Stimulated activated CD4-positive, alpha-beta T cell treated with anti-CD3 and anti-CD28 coated beads, Interleukin-12 subunit alpha, Interleukin-12 subunit beta, amount 100 ng/mL, for 4 hours (primary cell): ENCODE data around the gene NR6A1.
"Not testable (repeated sequence)": the region's sequence is repeated elsewhere in the genome, so short reads cannot be mapped to it uniquely, and the experiment has no call there.

Experiments
- DNase-seq: peaks from one replicate; pipeline ENCODE4 v3.0.0-alpha.2; 2020

NR6A1 gene

GRCh38 chr9:124645274-124645673 is 125.8 kb downstream of the NR6A1 start:
- DNase-seq, result no peak

DNA sequence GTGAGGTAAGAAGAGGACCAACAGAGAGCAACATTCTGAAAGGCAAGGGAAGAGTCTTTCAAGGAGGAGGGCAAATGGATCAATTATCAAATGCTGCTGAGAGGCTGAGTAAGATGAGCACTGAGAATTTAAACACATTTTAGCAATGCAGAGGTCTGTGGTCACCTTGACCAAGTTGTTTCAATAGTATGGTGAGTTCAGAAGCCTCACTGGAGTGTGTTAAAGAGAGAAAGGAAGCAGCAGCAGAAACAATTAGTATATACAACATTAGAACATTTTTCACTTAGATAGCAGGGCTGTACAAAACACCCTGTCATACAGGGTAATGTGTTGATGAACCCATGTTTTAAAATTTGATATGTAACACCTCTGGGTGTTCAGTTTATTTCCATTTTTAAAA is 131.5 kb downstream of the NR6A1 start:
- no peak for DNase-seq

GRCh38 chr9:124635285-124635684 is 135.8 kb downstream of the NR6A1 start:
- DNase-seq, result no peak

GRCh38 chr9:124632077-124632621 is 139.0 kb downstream of the NR6A1 start:
- no peak for DNase-seq

- no peak for DNase-seq
These were observed 139.8 kb downstream of the NR6A1 start for GRCh38 chr9:124631326-124631725.

- DNase-seq, result no peak
These were observed 141.5 kb downstream of the NR6A1 start for GRCh38 chr9:124629600-124629999.

- DNase-seq, result no peak
These were observed 142.4 kb downstream of the NR6A1 start for GRCh38 chr9:124628741-124629140.

- no peak for DNase-seq
These were observed 144.8 kb downstream of the NR6A1 start for GRCh38 chr9:124626276-124626675.

- DNase-seq, result no peak
These were observed 146.0 kb downstream of the NR6A1 start for GRCh38 chr9:124625087-124625486.

DNA sequence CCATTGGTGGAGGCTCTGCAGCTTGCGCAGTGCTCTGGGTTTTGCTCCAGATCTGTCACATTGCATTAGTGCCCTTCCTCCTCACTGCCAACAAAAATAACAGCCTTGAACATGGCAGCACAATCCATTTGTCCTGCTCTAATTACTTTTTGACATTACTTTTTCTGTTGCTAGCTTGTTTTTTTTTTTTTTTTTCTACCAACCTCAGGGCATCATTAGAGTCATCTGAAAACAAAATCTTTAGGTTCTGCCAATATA is 146.4 kb downstream of the NR6A1 start:
- no peak for DNase-seq

DNA sequence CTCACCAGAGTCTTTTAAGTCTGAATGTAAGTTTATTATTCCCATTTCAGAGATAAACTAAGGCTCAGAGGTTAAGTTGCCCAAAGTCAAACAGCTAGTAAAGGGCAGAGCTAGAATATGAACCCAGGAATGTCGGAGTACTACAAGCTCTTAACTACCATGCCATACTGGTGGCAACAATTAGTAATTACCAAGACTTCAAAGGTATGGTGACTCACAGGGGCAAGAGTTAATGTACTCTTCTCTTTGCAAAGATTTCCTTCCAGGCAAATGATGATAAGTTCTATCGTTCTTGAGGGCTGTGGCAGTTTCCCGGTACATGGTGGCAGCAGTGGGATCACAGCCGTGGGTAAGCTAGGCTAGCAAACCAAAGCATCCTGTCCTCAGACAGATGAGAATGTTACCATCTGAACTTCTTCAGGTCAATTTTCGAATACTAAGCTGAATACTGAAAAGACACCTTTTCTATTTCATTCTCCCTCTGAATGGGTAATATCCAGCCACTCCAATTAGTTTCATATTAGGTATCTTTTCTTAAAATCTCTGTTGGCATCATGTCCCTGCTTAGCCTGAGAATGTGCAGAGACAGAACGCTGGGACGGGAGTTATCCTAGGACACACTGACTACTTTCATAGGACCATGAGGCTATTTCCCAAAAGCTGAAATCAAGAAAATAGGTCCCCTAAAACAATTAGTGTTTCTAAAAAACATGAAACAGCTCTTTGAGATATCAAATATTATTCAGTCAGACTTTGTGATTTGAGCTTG is 147.0 kb downstream of the NR6A1 start:
- DNase-seq, result no peak

DNA sequence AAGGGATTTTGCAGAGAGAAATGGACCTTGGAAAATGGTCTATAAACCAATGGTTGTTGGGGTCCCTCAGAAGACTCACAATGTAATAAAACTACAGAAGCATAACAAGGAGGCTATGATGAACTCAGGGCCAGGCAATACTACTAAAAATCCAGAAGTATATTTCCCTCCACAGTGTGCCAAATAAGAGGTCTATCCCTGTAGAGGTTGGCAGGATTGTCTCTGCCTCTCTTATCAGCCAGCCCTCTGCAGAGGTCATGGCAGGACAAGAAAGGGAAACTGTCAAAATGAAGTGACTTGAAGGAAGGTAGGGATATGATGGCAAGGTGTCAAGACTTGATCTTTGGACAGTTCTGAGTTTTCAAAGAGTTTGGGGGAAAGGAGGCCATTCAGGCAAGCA is 148.2 kb downstream of the NR6A1 start:
- DNase-seq, result no peak

GRCh38 chr9:124621371-124622328 is 149.5 kb downstream of the NR6A1 start:
- no peak for DNase-seq

DNA sequence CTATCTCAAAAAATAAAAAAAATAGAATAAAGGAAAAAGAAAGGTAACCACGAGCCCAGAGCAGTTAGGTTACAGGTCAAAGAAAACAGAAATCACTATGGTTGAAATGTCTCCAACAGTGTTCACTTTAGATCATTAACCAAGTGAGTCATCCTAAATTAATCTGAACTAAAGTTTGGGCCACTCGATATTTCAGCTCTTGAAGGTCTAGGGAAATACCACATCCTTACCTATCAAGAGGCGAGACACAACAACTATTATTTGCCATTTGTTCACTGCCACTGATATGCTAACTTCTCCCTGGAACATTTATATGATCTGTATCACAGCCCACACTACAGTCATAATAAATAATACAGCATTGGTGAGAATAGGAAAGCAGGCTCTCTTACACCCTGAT is 152.6 kb downstream of the NR6A1 start:
- DNase-seq, result no peak

DNA sequence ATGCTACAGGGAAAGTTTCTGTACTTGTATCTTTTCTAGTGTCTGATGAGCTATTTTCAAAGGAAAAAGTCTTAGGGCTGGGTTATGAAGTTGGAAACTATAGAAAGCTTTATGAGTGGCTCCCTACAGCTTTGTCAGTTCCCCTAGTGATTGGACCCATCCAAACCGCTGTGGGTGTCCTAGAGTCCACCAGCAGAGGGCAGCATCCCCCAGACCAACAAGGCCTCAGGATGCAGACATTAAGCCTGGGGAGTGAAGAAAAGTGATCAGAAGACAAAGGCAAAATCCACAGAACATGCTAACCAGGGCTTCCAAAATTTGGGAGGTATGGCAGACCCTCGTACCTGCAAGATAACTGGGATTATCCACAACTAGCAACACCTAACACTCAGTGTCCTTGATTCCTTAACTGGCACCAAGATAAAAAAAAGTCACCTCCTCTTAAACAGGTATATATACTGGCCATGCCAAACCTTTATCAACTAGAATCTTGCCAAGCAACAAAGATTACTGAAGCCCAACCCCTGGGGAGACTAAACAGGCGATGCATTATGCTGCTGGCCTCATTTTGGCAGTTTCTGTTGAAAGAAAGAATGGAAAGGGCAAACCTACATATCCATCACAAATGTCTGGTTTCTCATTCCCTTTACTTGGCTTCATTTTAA is 153.5 kb downstream of the NR6A1 start:
- peak; percentile 70 for DNase-seq

DNA sequence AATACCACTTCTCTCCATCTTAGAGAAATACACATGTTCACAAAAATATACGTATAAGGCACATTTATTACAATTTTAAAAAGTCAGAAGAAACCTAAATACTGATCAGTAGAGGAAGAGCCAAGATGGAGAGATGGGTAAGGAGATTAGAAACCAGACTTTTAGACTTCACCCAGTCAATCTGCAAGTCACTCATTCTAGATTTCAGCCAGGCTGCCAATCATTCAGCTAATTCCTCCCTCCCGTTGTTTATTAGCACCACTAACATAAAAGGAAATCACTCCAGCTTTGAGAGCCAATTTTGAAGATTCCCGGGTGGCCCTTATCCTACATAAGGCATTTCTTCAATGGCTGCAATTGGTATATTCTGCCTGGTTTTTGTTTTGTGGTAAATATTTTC is 154.2 kb downstream of the NR6A1 start:
- no peak for DNase-seq

DNA sequence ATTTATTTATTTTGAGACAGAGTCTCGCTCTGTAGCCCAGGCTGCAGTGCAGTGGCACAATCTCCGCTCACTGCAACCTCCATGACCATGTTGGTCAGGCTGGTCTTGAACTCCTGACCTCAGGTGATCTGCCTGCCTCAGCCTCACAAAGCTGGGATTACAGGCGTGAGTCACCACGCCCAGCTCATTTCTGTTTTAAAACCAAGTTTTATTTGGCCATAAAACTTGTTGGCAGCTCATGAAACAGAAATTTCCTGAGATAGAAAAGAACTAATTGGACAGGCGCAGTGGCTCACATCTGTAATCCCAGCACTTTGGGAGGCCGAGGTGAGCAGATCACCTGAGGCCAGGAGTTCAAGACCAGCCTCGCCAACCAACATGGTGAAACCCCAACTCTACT is 155.3 kb downstream of the NR6A1 start:
- not testable (repeated sequence) for DNase-seq

GRCh38 chr9:124615100-124615742 is 155.9 kb downstream of the NR6A1 start:
- no peak for DNase-seq

DNA sequence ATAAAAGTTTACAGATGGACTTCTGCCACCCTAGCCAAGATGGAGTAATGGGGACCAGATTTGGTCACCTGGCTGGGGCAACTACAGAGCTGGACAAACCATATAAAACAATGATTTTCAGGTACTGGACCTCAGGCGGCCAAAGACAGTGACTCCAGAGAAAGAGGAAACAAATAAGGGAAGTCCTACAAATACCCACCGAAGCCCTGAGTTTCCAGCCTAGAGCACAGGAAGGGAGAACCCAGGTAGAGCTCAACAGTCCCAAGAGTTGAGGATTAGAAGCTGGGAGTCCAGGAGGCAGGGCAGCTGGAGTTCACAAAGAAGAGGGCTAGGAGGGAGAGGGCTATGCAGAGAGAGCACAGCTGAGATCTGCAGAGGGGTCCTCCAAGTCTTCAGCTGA is 157.3 kb downstream of the NR6A1 start:
- no peak for DNase-seq

DNA sequence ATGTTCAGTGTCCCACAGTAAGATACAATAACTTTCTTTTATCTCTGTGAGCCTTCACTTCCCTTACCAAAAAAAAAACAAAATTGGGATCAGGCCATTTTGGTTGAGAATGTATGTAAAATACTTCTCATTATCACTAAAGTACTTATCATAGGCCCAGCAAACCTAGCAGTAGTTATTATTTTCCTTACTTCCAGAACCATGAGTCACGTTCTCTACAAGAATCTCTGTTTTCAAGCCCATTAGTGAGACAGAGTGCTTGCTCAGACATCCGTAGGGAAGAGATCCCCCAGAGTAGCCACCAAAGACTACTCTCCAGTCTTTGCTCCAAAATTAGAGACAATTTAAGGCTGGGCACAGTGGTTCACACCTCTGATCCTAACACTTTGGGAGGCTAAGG is 160.0 kb downstream of the NR6A1 start:
- DNase-seq, result no peak

DNA sequence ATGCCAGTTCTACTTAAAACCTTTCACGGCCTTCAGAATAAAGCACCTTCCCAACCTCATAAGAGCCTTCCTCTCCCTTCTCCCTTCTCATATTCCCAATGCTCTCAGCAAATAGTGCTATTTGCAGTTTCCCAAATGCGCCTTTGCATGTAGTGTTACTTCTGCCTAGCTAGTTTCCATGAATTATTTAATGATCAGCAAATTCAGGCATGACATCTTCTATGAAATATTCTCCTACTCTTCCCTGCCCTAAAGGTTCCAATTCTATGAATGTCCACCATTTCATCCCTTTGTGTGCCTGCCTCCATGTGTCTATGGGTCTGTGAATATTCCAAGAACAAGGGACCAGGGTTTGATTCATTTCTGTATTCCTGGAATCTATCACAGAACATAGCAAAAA is 165.1 kb downstream of the NR6A1 start:
- no peak for DNase-seq

GRCh38 chr9:124605258-124605657 is 165.9 kb downstream of the NR6A1 start:
- DNase-seq, result no peak

DNA sequence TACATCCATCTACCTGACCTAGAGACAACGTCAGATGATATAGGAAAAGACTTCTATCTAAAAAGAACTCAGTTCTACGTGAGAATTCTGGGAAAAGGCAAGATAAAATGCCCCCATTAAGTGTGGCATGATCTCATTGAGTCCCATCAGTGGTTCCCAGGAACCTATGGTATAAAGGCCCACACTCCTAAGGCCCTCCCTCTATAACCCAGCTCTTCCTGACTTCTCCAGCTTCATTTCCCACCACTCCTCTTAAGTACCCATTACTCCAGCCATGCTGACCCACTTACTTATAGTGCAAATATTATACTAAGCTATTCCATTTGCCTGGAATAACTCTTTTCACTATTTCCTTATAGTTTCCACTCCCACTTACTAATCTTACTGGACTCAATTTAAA is 168.5 kb downstream of the NR6A1 start:
- DNase-seq, result no peak
